Activated CD4-positive, alpha-beta T cell treated with anti-CD3 and anti-CD28 coated beads, Interleukin-2, Interleukin-4, amounts not matched to agents 100 ng/mL and 50 ng/mL, durations not matched to agents 16 hours and 8 hours (primary cell): Measurements from ENCODE around the gene DYNLT2.

Experiments
- DNase-seq: peaks from one replicate; pipeline ENCODE4 v3.0.0-alpha.2; 2020; ENCODE audit warnings: low spot score

Gene DYNLT2

DNA sequence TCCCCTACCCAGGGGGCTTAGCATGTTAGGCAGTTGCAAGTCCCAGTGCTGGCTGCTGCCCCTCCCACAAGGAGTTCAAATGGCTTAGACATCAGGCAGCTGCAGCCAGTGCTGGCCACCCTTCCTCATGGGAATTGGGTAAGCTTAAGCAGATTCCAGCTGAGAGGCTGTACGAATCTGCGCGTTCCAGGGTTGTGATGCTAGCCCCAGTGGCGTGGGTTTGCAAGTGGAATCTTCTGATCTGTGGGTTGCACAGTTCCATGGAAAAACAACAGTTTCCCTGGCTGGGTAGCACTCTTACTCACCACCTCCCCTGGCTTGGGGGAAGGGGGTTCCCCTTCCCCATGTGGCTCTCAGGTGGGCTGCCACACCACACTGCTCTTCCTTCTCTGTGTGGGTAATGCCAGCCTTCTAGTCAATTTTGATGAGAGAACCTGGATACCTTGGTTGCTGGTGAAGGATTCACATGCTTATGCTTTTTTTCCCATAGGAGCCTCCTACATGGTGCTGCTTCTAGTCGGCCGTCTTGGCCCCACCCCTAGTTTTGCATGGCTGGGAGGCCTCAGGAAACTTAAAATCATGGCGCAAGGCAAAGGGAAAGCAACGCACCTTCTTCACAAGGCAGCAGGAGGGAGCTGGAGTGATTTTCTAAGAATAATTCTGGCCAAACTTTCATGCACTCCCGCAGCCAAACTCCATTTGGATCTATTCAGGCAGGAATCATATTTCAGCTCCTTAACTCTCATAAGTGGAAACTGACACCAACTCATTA, 13.0 kb downstream of the DYNLT2 start:
- DNase-seq = no peak

DNA sequence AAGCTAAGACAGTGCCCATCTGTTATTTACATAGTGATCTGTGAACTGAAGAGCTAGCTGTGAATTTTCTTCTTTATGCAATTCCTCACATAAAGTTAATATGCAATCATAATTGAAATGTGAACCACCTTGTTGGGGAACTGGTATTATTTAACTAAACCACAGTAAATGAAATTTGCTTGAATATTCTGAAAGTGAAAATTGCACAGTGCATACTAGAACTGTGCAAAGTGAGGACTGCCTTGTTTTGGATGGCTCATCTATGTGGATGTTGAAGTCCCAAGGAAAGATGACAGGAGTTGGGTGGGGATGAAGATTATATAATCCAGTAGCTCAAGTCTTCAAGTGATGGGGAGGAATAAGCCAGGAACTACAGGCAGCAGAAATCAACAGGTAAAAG, 21.4 kb downstream of the DYNLT2 start:
- DNase-seq = no peak

DNA sequence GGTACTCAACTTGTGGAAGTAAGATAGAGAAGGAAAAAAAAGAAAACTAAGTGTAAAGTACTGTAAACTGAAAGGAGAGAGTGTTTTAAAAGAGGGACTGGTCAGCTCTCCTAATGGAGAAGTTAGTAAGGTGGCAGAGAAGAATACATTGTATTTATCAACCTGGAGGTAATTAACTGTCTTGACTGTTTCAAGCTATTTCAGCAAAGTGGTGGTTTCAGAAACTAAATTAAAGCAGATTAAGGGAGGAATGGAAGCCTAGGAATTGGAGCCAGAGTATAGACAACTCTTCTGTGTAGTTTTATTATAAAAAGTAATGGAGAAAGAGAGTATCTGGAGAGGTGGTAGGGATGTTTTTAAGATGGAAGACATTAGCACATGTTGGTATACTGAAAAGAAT, 24.4 kb downstream of the DYNLT2 start:
- no peak for DNase-seq

DNA sequence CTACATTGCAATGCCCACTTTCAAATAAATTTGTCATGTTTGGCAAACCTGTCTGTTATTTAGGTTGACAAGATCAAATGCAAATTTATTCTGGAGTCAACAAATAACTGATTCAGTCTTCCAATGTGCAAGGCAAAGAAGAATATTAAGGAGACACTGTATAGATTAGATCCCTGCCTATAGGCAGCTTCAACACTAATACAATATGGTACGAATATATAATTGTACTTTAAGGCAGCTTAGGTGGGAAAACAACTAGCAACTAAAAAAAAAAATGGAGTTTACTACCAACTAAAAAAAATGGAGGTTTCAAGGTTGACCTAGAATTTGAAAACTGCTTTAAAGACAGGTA, 25.3 kb downstream of the DYNLT2 start:
- no peak for DNase-seq

DNA sequence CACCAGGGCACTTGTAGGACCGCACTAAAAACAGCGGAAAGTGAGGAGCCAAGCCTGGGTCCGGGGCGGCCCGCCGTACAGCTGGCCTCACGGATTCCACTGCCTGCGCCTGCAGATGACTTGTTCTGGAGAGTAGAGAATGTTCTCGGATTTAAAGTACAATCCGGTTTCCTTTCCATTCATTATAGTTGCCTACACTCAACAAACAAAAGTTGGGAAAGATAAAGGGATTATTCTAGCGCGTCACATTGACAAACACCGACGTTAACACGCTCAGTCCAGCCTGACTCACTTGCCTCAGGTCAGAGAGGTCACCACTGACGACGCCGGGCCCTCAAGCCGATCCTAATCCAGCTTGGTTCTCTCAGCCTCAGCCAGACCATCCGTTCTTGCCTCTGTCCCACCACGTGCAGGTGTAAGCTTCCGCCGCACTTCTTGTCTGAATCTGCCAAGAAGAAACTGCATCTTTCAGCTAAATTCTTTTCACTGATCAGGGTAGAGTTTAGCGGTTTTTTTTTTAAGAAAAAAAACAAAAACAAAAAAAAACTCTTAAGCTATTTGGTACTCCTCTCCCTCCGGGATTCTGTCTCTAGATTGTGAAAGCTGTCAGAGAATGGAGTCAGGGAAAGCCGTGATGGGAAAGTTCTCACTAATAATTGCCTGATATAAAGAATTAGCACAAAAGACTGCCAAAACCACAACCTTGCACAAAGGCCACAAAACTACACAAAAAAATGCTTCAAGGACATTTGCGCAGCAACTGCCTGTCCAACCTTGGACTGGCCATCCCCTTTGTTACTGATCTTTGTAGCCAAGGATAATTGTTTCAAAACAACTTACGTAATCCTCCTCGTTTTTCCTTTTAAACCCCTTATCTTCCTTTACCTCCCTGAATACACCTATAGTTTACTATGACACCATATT, 26.0 kb downstream of the DYNLT2 start:
- no peak for DNase-seq

DNA sequence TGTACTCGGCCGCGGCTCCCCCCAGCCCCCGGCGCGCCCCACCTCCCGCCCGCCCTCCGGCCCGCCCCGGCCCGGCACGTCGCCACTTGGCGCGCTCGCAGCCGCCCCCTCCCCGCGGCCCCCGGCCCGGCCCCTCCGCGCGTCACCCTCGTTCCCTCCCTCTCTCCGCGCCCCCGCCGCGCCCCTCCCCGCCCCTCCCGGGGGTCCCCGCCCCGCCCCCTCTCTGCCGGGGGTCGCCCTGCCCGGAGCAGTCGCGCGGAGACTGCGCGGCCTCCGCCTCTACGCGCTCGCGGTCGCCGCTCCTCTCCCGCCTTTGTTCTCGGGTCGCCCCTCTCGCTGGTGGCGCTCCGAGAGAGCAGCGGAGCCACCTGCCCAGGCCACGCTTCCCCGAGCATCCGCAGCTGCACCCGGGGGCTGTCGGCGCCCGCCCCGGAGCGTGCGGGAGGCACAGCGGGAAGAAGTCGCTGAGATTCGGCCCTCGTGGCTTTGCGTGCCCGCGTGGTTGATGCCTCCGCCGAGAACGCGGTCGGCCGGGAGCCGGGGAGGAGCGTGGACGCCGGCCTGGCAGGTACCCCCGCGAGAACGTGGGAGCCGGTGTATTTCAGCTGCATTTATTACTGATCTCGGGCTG, 26.8 kb downstream of the DYNLT2 start, which contains the start of gene PHF10:
PHF10 (minus strand) TSS at position 7 of the 631 bp plus-strand sequence. CDS start 569 bp downstream, outside the sequence.
- DNase-seq = peak; percentile 65

DNA sequence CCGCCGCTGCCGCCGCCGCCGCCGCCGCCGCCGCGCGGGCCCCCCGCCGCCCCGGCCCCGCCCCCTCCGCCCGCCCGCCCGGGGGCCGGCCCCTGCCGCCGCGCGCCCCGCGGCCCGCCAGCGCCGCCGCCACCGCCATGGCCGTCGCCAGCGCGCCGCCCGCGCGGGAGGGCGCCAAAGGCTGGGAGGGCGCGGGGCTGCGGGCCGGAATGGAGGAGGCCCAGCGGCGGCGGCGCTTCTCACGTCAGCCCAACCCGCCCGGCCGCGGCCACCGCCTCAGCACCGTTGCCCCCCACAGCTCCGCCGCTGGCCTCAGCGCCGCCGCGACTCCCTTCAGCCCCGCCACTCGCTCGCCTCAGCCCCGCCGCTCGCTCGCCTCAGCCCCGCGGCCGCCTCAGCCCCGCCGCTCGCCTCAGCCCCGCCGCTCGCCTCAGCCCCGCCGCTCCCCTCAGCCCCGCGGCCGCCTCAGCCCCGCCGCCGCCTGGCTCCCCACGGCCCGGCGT, 27.3 kb downstream of the DYNLT2 start:
- DNase-seq = peak; percentile 11

DNA sequence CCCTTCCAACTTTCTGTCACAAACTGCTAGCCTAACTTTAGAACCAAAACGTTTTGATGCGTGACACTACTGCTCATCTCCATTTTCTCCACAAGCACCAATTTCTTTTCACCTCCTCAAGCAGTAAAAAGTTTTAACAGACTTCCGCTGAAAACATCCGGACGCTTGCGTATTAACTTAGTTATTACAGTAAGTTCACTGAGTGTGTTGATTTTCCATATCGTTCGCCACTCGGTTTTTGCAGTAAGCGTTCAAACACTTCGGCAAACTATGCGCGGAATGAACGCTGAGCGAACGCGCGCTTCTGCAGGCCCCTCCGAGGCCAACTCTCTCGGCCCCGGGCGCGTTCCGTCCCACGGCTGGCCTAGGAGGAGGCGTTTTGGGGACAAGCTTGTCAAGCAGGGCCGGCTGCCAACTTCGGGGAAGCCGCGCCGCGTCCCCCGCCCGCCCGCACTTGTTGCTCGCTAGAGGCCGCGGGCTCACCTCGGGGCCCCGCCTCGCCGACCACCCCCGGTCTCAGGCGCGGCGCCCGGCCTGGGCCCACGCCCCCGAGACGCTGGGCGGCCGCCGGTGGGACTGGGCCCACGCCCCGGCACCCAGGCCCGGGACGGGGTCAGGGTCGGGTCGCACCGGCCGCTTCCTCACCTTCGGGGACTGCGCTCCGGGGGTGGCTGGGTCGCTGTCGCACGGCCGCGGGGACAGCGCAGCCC, 28.0 kb downstream of the DYNLT2 start:
- peak; percentile 42 for DNase-seq

DNA sequence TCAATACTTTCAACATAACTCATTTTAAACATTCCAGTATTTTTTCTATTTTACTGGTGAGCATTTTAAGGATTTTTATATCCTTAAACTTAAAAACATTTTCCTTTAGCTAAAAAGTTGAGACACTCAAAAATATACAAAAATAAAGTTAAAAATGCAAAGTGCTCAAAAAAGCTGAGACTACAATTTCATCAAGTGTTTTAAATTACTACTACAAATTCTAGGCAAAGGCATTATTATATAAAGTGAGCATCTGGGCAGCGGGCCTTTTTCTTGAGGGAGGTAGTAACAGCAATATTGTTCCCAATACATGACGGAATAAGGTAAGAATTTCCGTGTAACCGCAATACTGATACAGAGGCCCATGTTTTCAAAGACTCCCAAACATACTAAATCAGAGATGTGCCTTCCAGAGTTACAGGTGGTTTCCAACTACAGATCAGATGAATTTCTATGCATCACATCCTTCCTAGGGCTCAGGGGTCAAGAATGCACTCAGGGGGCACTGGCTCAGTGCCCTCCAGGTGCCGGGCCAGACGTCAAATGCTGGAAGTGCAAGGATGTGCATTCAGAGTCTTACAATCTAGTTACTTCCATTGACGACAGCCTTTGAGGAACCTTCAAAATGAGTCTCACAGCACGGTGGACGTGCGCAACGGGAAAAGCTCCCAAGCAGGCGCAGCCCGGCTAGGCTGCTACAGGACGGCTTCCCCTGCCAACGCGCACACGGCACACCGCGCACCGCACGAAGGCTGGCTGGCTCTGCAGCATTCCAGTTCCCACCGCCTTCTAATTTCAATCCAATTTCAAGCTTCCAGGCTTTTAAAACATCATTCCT, 28.8 kb downstream of the DYNLT2 start:
- peak; percentile 17 for DNase-seq

DNA sequence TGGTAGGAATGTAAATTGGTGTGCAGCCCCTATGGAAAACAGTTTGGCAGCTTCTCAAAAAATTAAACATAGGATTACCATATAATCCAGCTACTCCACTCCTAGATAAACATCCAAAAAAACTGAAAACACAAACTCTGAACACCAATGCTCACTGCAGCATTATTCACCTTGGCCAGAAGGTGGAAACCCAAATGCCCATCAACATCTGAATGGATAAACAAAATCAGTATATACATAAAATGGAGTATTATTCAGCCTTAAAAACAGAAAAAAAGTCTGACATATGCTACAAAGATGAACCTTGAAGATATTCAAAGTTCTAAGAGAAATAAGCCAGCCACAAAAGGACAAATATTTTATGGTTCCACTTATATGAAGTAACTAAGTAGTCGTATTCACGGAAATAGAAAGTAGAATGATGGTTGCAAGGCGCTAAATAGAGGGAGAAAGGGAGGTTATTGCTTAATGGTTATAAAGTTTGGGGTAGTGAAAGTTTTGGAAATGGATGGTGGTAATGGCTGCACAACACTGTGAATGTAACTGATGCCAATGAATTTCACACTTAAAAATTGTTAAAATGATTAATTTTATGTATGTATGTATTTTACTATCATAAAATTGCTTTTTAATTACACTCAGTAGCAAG, 31.0 kb downstream of the DYNLT2 start:
- no peak for DNase-seq

DNA sequence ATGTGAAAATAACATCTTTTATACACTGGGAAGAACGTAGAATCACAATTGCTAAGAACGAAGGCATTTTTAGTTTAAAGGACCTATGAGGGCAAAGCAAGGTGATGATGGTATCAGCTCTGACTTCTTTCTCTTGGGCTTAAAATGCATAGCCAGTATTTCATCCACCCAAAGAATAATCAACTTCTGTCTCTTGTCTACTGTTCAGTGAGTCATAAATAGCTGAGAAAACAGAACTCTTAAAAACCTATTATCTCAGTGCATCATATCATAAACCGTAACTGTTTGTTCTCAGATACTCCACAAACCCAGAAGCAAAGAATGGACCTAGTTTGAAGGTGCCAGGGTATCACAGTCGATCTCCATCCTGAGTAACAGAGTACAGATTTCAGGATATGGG, 32.3 kb downstream of the DYNLT2 start:
- no peak for DNase-seq

DNA sequence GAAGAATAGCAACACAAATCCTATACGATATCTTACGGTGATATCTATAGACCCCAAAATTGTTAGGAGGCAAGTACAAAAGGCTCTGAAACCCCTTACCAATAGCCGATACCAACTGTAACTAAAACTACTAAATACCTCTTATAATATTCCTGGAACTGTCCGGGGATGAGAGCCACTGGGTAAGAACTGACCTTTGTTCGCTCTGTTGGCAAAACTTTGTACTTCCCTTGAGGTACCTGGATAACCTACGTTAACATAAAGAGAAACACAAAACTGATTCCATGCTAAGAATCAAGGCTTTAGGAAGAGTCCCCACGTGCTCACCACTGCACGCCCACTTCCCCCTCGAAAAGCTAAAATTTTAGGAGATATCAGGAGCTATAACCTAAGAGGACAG, 36.8 kb downstream of the DYNLT2 start:
- DNase-seq = no peak

DNA sequence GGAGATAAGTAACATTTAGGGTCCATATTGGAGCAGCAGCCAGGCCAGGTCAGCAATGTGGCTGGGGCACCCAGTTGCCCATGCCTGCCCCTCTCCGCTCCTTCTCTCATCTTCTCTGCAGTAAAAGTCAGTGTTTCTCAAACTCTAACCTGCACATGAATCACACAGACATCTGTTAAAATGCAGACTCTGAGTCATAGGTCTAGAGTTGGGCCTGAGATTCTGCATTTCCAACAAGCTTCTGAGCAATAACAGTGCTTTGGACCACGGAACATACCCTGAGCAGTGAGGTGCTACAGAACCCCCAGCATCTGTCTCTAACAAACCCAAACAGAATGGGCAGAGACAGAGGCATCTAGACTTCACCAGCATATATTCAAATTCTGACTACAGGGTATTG, 37.2 kb downstream of the DYNLT2 start:
- DNase-seq = no peak

DNA sequence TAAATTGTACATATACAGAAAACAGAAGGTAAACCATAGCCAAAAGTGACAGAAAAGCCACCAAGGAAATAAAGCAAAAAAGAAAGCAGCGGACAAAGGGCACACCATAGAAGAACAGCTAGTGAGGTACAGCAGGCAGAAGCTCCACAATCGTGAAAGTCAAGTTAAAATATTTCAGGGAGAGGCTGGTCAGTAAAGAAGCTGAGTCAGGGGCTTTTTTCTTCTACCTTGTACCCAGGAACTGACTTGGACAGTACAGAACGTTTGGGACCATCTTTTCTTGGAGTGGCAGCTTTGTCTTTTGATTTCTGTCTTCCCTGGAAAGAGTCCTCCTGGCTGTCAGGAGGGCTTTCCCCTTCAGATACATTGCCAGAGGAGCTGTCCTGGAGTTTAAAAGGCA, 41.4 kb downstream of the DYNLT2 start:
- no peak for DNase-seq

DNA sequence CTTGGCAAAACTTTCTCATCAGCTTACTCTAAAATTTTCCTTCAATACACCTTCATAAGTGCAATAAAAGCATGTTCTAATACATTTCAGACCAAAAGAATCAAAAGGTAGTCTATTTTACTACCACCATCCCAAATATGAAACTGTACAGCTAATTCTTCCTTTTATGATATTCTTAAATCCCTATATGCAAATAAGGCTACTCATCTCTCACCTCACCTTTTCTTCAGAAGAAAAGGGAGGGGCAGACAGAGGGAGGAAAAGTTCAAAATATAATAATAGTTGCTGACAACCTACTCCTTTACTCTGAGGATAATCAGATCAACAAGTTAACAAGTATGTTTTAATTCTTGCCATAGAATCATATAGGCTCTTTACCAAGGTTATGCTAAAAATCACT, 42.1 kb downstream of the DYNLT2 start:
- no peak for DNase-seq

DNA sequence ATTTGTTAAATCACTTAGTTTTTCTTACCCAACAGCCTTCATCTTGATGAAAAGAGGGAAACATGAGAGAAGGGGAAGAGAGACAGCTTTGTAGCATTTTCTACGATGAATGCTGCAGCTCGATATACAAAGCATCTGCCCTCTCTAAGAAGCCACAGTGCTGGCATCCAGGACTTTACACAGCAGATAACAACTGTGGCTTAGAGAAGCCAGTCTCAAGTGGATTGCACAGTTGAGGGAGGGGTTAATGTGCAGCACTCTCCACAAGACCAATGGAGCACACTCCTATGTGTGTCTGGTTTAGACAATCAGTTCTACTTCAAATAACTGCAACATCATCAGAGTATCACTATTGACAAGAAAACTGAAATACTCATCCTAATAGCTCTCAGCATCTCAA, 43.6 kb downstream of the DYNLT2 start:
- no peak for DNase-seq

DNA sequence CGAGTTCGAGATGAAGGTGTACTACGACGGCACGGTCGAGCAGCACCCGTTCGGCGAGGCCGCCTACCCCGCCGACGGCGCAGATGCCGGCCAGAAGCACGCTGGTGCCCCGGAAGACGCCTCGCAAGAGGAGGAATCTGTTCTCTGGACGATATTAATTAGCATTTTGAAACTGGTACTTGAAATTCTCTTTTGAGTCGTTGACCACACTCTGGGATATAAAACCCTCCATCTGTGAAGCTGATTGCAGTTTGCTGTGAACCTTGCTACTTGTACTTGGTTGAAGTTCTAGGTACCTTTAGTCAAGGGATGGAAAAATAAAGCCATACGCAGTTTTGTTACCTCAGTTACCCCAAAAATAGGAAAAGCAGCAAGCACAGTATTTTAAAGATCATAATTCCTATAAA, 48.5 kb downstream of the DYNLT2 start:
- DNase-seq = no peak

DNA sequence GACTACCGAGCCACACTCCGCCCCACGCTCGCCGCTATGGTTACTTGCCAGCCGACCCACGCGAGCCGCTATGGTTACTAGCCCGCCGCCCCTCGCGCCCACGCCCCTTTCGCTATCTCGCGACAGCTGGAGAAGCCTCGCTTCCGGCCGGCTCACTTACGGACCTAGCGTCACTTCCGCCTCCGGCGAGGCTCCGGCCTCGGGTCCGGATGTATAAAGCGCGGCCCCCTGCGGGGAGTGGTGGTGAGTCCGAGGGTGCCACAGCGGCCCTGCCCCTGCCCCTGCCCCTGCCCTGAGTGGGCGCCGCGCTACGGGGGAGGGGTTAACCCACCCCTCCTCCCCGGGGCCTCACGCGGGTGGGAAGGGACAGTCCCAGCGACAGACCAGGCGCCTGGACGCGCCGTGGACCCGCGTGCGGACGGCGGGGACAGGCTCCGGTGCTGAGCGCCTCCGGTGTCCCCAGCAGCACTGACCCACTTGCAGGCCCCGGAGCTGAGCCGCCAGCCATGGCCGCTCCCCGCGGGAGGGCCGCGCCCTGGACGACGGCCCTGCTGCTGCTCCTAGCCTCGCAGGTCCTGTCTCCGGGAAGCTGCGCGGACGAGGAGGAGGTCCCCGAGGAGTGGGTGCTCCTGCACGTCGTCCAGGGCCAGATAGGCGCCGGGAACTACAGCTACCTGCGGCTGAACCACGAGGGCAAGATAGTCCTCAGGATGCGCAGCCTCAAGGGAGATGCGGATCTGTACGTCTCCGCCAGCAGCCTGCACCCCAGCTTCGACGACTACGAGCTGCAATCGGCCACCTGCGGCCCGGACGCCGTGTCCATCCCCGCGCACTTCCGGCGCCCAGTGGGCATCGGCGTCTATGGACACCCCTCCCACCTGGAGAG, 49.2 kb downstream of the DYNLT2 start, which contains the start of the genes C6orf120 and WDR27:
C6orf120 (plus strand) TSS at position 173 of the 886 bp plus-strand sequence; CDS start at position 507, 334 bp downstream.
WDR27 (minus strand) TSS at position 76 of the 886 bp plus-strand sequence. CDS start 13,024 bp downstream, outside the sequence.
- DNase-seq = peak; percentile 98

DNA sequence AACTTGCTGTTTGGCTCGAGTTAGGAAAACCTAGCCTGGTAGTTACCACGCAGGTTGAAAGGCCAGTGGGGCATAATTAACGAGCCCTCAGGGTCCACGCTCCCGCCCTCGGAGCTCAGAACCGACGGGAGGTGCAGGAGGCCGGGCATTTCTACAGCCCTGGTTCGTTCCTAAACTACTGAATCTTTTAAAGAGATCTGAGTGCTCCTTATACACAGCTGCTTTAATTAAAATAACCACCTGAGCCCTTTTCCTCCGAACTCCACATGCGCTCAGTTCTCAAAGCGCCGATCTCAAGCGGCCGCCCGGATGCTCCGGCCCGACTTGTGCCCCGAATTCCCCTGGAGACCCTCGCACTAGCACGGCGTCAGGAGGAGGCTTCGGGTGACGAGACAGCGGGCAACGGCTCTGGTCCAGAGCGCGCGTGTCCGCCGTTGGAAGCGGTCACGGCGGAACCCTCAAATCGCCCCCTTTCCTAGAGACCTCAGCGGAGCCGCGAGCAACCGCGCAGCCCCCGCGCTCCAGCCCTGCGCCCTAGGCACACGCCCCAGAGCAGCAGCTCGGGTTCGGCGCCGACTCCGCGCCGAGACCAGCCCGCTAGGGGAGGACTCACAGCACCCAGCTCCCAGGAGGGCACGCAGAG, 49.9 kb downstream of the DYNLT2 start:
- DNase-seq = peak; percentile 13
